Measurements from ENCODE around the gene DGKQ.

DGKQ gene

GRCh38 chr4:998096-998691, 24.8 kb upstream of the DGKQ start:
- Histone ChIP-seq H3K36me3 (ENCODE audit: control insufficient read depth in 1 of 2, insufficient read depth in 2 of 2, low read length in 2 of 2) (no peaks in the 10 kb centered on the region), H3K27ac (ENCODE audit: low read length) (no peak overlapping the region), H3K4me1 (ENCODE audit: control insufficient read depth in 1 of 2, insufficient read depth in 2 of 2, low read length in 2 of 2) (peaks cover 0 to 25% of the 10 kb centered on the region in 2 donors), H3K27me3 (ENCODE audit: low read depth, low read length) (peaks cover 42% of the 10 kb centered on the region), H3K4me3 (ENCODE audit: low read depth in 1 of 2, low read length in 2 of 2) (peak overlapping the region in 1 of 2 donors; percentile 42), H3K9me3 (ENCODE audit: control insufficient read depth in 1 of 2, low read length in 2 of 2) (no peaks in the 10 kb centered on the region)

GRCh38 chr4:997375-998071, 24.2 kb upstream of the DGKQ start:
- H3K27me3 ChIP-seq (ENCODE audit: low read depth, low read length): peaks cover 42% of the 10 kb centered on the region
- no peak overlapping the region for H3K27ac ChIP-seq (ENCODE audit: low read length)

GRCh38 chr4:996997-997374, 23.6 kb upstream of the DGKQ start:
- no peak overlapping the region for H3K4me3 ChIP-seq (ENCODE audit: low read depth in 1 of 2, low read length in 2 of 2)
- H3K27me3 ChIP-seq (ENCODE audit: low read depth, low read length): peaks cover 39% of the 10 kb centered on the region
- H3K36me3 ChIP-seq (ENCODE audit: control insufficient read depth in 1 of 2, insufficient read depth in 2 of 2, low read length in 2 of 2): peaks cover 0 to 2% of the 10 kb centered on the region in 2 donors
- H3K4me1 ChIP-seq (ENCODE audit: control insufficient read depth in 1 of 2, insufficient read depth in 2 of 2, low read length in 2 of 2): peaks cover 0 to 14% of the 10 kb centered on the region in 2 donors
- no peaks in the 10 kb centered on the region for H3K9me3 ChIP-seq (ENCODE audit: control insufficient read depth in 1 of 2, low read length in 2 of 2)
- no peak overlapping the region for H3K27ac ChIP-seq (ENCODE audit: low read length)

More at GRCh38 chr4:997375-998071, 24.2 kb upstream of the DGKQ start:
- Histone ChIP-seq H3K36me3 (ENCODE audit: control insufficient read depth in 1 of 2, insufficient read depth in 2 of 2, low read length in 2 of 2) (no peaks in the 10 kb centered on the region), H3K4me3 (ENCODE audit: low read depth in 1 of 2, low read length in 2 of 2) (peak overlapping the region in 1 of 2 donors; percentile 42), H3K9me3 (ENCODE audit: control insufficient read depth in 1 of 2, low read length in 2 of 2) (no peaks in the 10 kb centered on the region), H3K4me1 (ENCODE audit: control insufficient read depth in 1 of 2, insufficient read depth in 2 of 2, low read length in 2 of 2) (peaks cover 0 to 19% of the 10 kb centered on the region in 2 donors)

- H3K27me3 ChIP-seq (ENCODE audit: low read depth, low read length): peaks cover 32% of the 10 kb centered on the region
- peaks cover 0 to 13% of the 10 kb centered on the region in 2 donors for H3K4me1 ChIP-seq (ENCODE audit: control insufficient read depth in 1 of 2, insufficient read depth in 2 of 2, low read length in 2 of 2)
- H3K27ac ChIP-seq (ENCODE audit: low read length): no peak overlapping the region
- H3K36me3 ChIP-seq (ENCODE audit: control insufficient read depth in 1 of 2, insufficient read depth in 2 of 2, low read length in 2 of 2): peaks cover 0 to 9% of the 10 kb centered on the region in 2 donors
- no peaks in the 10 kb centered on the region for H3K9me3 ChIP-seq (ENCODE audit: control insufficient read depth in 1 of 2, low read length in 2 of 2)
- no peak overlapping the region for H3K4me3 ChIP-seq (ENCODE audit: low read depth in 1 of 2, low read length in 2 of 2)
These were observed 22.9 kb upstream of the DGKQ start for GRCh38 chr4:996030-996996.

GRCh38 chr4:995311-996026, 22.1 kb upstream of the DGKQ start:
- peaks cover 0 to 13% of the 10 kb centered on the region in 2 donors for H3K4me1 ChIP-seq (ENCODE audit: control insufficient read depth in 1 of 2, insufficient read depth in 2 of 2, low read length in 2 of 2)
- H3K9me3 ChIP-seq (ENCODE audit: control insufficient read depth in 1 of 2, low read length in 2 of 2): no peaks in the 10 kb centered on the region
- H3K36me3 ChIP-seq (ENCODE audit: control insufficient read depth in 1 of 2, insufficient read depth in 2 of 2, low read length in 2 of 2): peaks cover 0 to 15% of the 10 kb centered on the region in 2 donors
- no peak overlapping the region for H3K27ac ChIP-seq (ENCODE audit: low read length)
- H3K27me3 ChIP-seq (ENCODE audit: low read depth, low read length): peaks cover 26% of the 10 kb centered on the region
- H3K4me3 ChIP-seq (ENCODE audit: low read depth in 1 of 2, low read length in 2 of 2): no peak overlapping the region

GRCh38 chr4:993111-994029, 20.0 kb upstream of the DGKQ start, which contains the start of gene SLC26A1:
TSS of gene SLC26A1 (minus strand) at chr4:993404. CDS start at chr4:991703, 1,701 bp downstream.
- H3K9me3 ChIP-seq (ENCODE audit: control insufficient read depth in 1 of 2, low read length in 2 of 2): no peaks in the 10 kb centered on the region
- H3K27ac ChIP-seq (ENCODE audit: low read length): peak within 1 kb of the TSS; percentile 39
- peak within 1 kb of the TSS; percentile 8 to 18 for H3K4me3 ChIP-seq (ENCODE audit: low read depth in 1 of 2, low read length in 2 of 2)
- peaks cover 0 to 10% of the 10 kb centered on the region in 2 donors for H3K4me1 ChIP-seq (ENCODE audit: control insufficient read depth in 1 of 2, insufficient read depth in 2 of 2, low read length in 2 of 2)
- H3K27me3 ChIP-seq (ENCODE audit: low read depth, low read length): peaks cover 18% of the 10 kb centered on the region
- peaks cover 0 to 30% of the 10 kb centered on the region in 2 donors for H3K36me3 ChIP-seq (ENCODE audit: control insufficient read depth in 1 of 2, insufficient read depth in 2 of 2, low read length in 2 of 2)

GRCh38 chr4:992297-993110, 19.1 kb upstream of the DGKQ start:
- H3K36me3 ChIP-seq (ENCODE audit: control insufficient read depth in 1 of 2, insufficient read depth in 2 of 2, low read length in 2 of 2): peaks cover 0 to 30% of the 10 kb centered on the region in 2 donors
- H3K27ac ChIP-seq (ENCODE audit: low read length): peak overlapping the region; percentile 39
- peaks cover 0 to 10% of the 10 kb centered on the region in 2 donors for H3K4me1 ChIP-seq (ENCODE audit: control insufficient read depth in 1 of 2, insufficient read depth in 2 of 2, low read length in 2 of 2)
- no peaks in the 10 kb centered on the region for H3K9me3 ChIP-seq (ENCODE audit: control insufficient read depth in 1 of 2, low read length in 2 of 2)
- peak overlapping the region; percentile 8 to 18 for H3K4me3 ChIP-seq (ENCODE audit: low read depth in 1 of 2, low read length in 2 of 2)
- H3K27me3 ChIP-seq (ENCODE audit: low read depth, low read length): peaks cover 11% of the 10 kb centered on the region

- H3K4me3 ChIP-seq (ENCODE audit: low read depth in 1 of 2, low read length in 2 of 2): no peak overlapping the region
- peaks cover 0 to 30% of the 10 kb centered on the region in 2 donors for H3K36me3 ChIP-seq (ENCODE audit: control insufficient read depth in 1 of 2, insufficient read depth in 2 of 2, low read length in 2 of 2)
- peaks cover 0 to 13% of the 10 kb centered on the region in 2 donors for H3K4me1 ChIP-seq (ENCODE audit: control insufficient read depth in 1 of 2, insufficient read depth in 2 of 2, low read length in 2 of 2)
- H3K27ac ChIP-seq (ENCODE audit: low read length): peak overlapping the region; percentile 39
- H3K9me3 ChIP-seq (ENCODE audit: control insufficient read depth in 1 of 2, low read length in 2 of 2): no peaks in the 10 kb centered on the region
- peaks cover 8% of the 10 kb centered on the region for H3K27me3 ChIP-seq (ENCODE audit: low read depth, low read length)
These were observed 18.3 kb upstream of the DGKQ start for GRCh38 chr4:991451-992296.
